Measurements from ENCODE around the gene AGBL4. TPM values are rescaled to one million over a fixed set of nuclear protein-coding genes. Genes with fewer than 3 reads are reported as not detected.

AGBL4 gene
- total RNA-seq, 1 experiment from 2014 or later = not detected

GRCh38 chr1:48506870-48507269 lies 1516.9 kb downstream of the AGBL4 start:
- no peak for ATAC-seq
- no peaks in the 10 kb centered on the region for H3K79me2 ChIP-seq (ENCODE audit: insufficient read depth, low read length)
- no peaks in the 10 kb centered on the region for H3K4me1 ChIP-seq (ENCODE audit: control insufficient read depth in 1 of 2, insufficient read depth in 2 of 2, low read length in 2 of 2)
- POLR2A ChIA-PET = no interaction called here
- BruUV-seq (replicated peaks) = no TSS peak
- H3K4me3 ChIP-seq (replicated peaks in 1 of 2; ENCODE audit: low read depth in 1 of 2, low read length in 2 of 2) = no peak overlapping the region
- intact Hi-C loops (cut with micrococcal nuclease) = no loop called here
- no peak overlapping the region for H3K9ac ChIP-seq (ENCODE audit: low read length)
- H4K20me1 ChIP-seq (ENCODE audit: insufficient read depth) = no peaks in the 10 kb centered on the region
- H3K4me2 ChIP-seq (ENCODE audit: low read length) = no peak overlapping the region
- H3K9me3 ChIP-seq (ENCODE audit: control insufficient read depth in 1 of 2, insufficient read depth in 1 of 2, low read depth in 1 of 2, low read length in 2 of 2) = no peaks in the 10 kb centered on the region
- RAD21 ChIA-PET (ENCODE audit: low non-redundant PET in 1 of 2, low total read pairs in 2 of 2, uncharacterized antibody in 2 of 2, unreplicated experiment in 2 of 2) = no interaction called here
- CTCF ChIA-PET = interaction anchor here (0.8 kb wide), 1 partner anchor 24 kb away, joined by 3 read pairs; no protein-coding TSS in a partner anchor
- TF ChIP-seq SP1 (IDR thresholded peaks at IDR 0.05; ENCODE audit: low read depth) (no peak), ZNF274 (IDR thresholded peaks at IDR 0.05; ENCODE audit: low read depth, low read length) (no peak), JUND (IDR thresholded peaks at IDR 0.05) (no peak), POLR2A (IDR thresholded peaks at IDR 0.05; ENCODE audit: borderline replicate concordance, extremely low read depth, insufficient read depth, insufficient read length) (no peak), EZH2phosphoT487 (IDR thresholded peaks at IDR 0.05; ENCODE audit: borderline replicate concordance) (no peak), FOSL1 (IDR thresholded peaks at IDR 0.05; ENCODE audit: low read depth) (no peak), REST (IDR thresholded peaks at IDR 0.05; ENCODE audit: low read depth) (no peak), ZFX (IDR thresholded peaks at IDR 0.05) (no peak), YY1 (IDR thresholded peaks at IDR 0.05; ENCODE audit: extremely low read depth, insufficient replicate concordance, low read depth, low read length) (no peak), CBX3 (IDR thresholded peaks at IDR 0.05; ENCODE audit: low read depth) (no peak), SIN3A (IDR thresholded peaks at IDR 0.05; ENCODE audit: low read depth) (no peak), MAX (IDR thresholded peaks at IDR 0.05) (no peak), EZH2 (IDR thresholded peaks at IDR 0.05) (no peak)
- no peaks in the 10 kb centered on the region for H3K36me3 ChIP-seq (ENCODE audit: control insufficient read depth in 1 of 2, insufficient read depth in 2 of 2, low read length in 2 of 2)
- no peak overlapping the region for H3K27ac ChIP-seq (ENCODE audit: low read depth, low read length)
- H3K27me3 ChIP-seq (ENCODE audit: insufficient read depth, low read length) = peaks cover 23% of the 10 kb centered on the region; the same call in 1 of the 2 replicates
- no peaks in the 10 kb centered on the region for H3K9me2 ChIP-seq (ENCODE audit: insufficient read depth)
- DNase-seq (ENCODE audit: low read depth, low spot score) = no peak
- H2AFZ ChIP-seq (ENCODE audit: low read depth, low read length, poor library complexity, severe bottlenecking) = no peak overlapping the region

Data from HCT116 (cell line).